Mesothelial cell of epicardium (in vitro differentiated cells): ENCODE data around the gene ROBO1. TPM values are rescaled to one million over a fixed set of nuclear protein-coding genes. Genes with fewer than 3 reads are reported as not detected.

ENCODE experiments used
- DNase-seq, 2 experiments: peaks; one replicate each; pipeline ENCODE4 v3.0.0; 2021; ENCODE audit warnings: low spot score in 2 of 2; ENCODE audit not compliant: unreplicated experiment in 2 of 2
- H3K27ac Mint-ChIP-seq: 2 replicates; pipeline ENCODE4 v1.8.0; 2021; ENCODE audit warnings: mixed read lengths
- H3K27me3 Mint-ChIP-seq: 2 replicates; pipeline ENCODE4 v1.8.0; 2021; ENCODE audit warnings: low read depth, mixed read lengths
- H3K36me3 Mint-ChIP-seq: 2 replicates; pipeline ENCODE4 v1.8.0; 2021; ENCODE audit warnings: mixed read lengths
- H3K4me1 Mint-ChIP-seq: 2 replicates; pipeline ENCODE4 v1.8.0; 2021; ENCODE audit warnings: mixed read lengths
- H3K4me3 Mint-ChIP-seq: 2 replicates; pipeline ENCODE4 v1.8.0; 2021; ENCODE audit warnings: mild to moderate bottlenecking, moderate library complexity, mixed read lengths
- H3K9me3 Mint-ChIP-seq: 2 replicates; pipeline ENCODE4 v1.8.0; 2021; ENCODE audit warnings: mixed read lengths
- CTCF ChIP-seq: fragments of 200-600 bp; sonication (generic); IDR thresholded peaks from one replicate; pipeline ENCODE4 v1.5.0; 2021; ENCODE audit warnings: antibody characterized with exemption; ENCODE audit not compliant: unreplicated experiment
- total RNA-seq: library from RNA; stranded (reverse); gene quantifications from 3 replicates; pipeline ENCODE4 v1.2.1, GENCODE V29; 2021

The ROBO1 gene
- total RNA-seq, 1 donor from 2014 or later = 143 TPM

- no peak for DNase-seq
- peak overlapping the region; percentile 21 for H3K27ac Mint-ChIP-seq
- H3K9me3 Mint-ChIP-seq = no peaks in the 10 kb centered on the region
- H3K36me3 Mint-ChIP-seq = no peaks in the 10 kb centered on the region
- no peak for TF ChIP-seq CTCF
- H3K4me3 Mint-ChIP-seq = no peak overlapping the region
- peaks cover 6% of the 10 kb centered on the region for H3K4me1 Mint-ChIP-seq
- no peaks in the 10 kb centered on the region for H3K27me3 Mint-ChIP-seq
These were observed 855.1 kb downstream of the ROBO1 start for GRCh38 chr3:78912687-78913086.

DNA sequence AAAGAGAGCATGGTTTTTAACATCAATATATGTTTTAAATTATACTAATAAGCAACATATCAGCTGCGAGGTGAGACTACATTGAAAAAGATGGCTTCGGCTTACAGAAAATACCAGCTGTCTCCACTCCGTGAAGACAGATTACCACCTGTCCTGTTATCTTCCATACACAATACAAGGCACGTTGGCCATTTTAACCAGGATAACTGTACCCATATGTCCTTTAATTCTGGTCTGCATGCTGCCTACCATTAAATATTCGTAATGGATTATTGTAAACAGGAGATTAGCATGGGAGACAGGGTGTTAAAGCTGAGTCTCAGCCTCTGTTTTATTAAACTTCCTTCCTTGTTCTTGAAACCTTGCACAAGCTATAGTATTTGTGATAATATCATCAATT, 855.5 kb downstream of the ROBO1 start:
- H3K27me3 Mint-ChIP-seq = no peaks in the 10 kb centered on the region

GRCh38 chr3:78911394-78911793, 856.4 kb downstream of the ROBO1 start:
- no peaks in the 10 kb centered on the region for H3K27me3 Mint-ChIP-seq
- peaks cover 6% of the 10 kb centered on the region for H3K4me1 Mint-ChIP-seq
- H3K9me3 Mint-ChIP-seq = peaks cover 7% of the 10 kb centered on the region
- TF ChIP-seq CTCF = no peak
- DNase-seq = no peak
- no peak overlapping the region for H3K27ac Mint-ChIP-seq
- H3K4me3 Mint-ChIP-seq = no peak overlapping the region
- peaks cover 2% of the 10 kb centered on the region for H3K36me3 Mint-ChIP-seq

More for the DNA sequence above, 855.5 kb downstream of the ROBO1 start:
- H3K27ac Mint-ChIP-seq = peak overlapping the region; percentile 21
- H3K9me3 Mint-ChIP-seq = peaks cover 2% of the 10 kb centered on the region
- TF ChIP-seq CTCF = no peak
- H3K4me3 Mint-ChIP-seq = no peak overlapping the region
- no peak for DNase-seq
- no peaks in the 10 kb centered on the region for H3K36me3 Mint-ChIP-seq
- H3K4me1 Mint-ChIP-seq = peaks cover 6% of the 10 kb centered on the region

- Mint-ChIP-seq H3K4me1 (peaks cover 13% of the 10 kb centered on the region), H3K9me3 (peaks cover 7% of the 10 kb centered on the region), H3K27me3 (no peaks in the 10 kb centered on the region), H3K27ac (peak overlapping the region; percentile 50), H3K36me3 (peaks cover 2% of the 10 kb centered on the region), H3K4me3 (no peak overlapping the region)
- no peak for DNase-seq
- no peak for TF ChIP-seq CTCF
These were observed 859.6 kb downstream of the ROBO1 start for GRCh38 chr3:78908236-78908635.

GRCh38 chr3:78907367-78907766, 860.4 kb downstream of the ROBO1 start:
- Mint-ChIP-seq H3K4me3 (no peak overlapping the region), H3K27me3 (no peaks in the 10 kb centered on the region), H3K27ac (no peak overlapping the region), H3K36me3 (peaks cover 2% of the 10 kb centered on the region), H3K9me3 (peaks cover 7% of the 10 kb centered on the region), H3K4me1 (peaks cover 9% of the 10 kb centered on the region)
- TF ChIP-seq CTCF = no peak
- no peak for DNase-seq

GRCh38 chr3:78906930-78907329, 860.9 kb downstream of the ROBO1 start:
- Mint-ChIP-seq H3K27me3 (no peaks in the 10 kb centered on the region), H3K4me1 (peaks cover 9% of the 10 kb centered on the region), H3K9me3 (peaks cover 7% of the 10 kb centered on the region), H3K36me3 (peaks cover 2% of the 10 kb centered on the region), H3K27ac (no peak overlapping the region), H3K4me3 (no peak overlapping the region)
- no peak for TF ChIP-seq CTCF
- no peak for DNase-seq
